HEK293 (cell line): ENCODE data around the gene C3AR1.

ENCODE experiments used
- CTCF ChIA-PET: fragments of 350-600 bp; formaldehyde crosslinking; extraction: SDS; loops from one replicate; lab custom pipeline; 2021; ENCODE audit warnings: antibody characterized with exemption; lab: Yijun Ruan, JAX
- POLR2A ChIA-PET: fragments of 300-600 bp; formaldehyde crosslinking; extraction: SDS; loops from one replicate; lab custom pipeline; 2020; ENCODE audit warnings: antibody characterized with exemption, inconsistent platforms; lab: Yijun Ruan, JAX
- H3K27ac ChIP-seq: fragments of 200-500 bp; sonication (Bioruptor generic); 2 replicates; pipeline ENCODE4 v1.5.1; 2014; ENCODE audit warnings: low read depth, low read length, control low read depth, inconsistent platforms; ENCODE audit errors: extremely low read depth
- H3K36me3 ChIP-seq, 2 experiments: fragments of 200-500 bp in 1 of 2; sonication (Bioruptor generic) in 1 of 2; 1 replicate in 1 of 2; 2 replicates in 1 of 2; pipeline ENCODE4 v1.5.1; 2014 to 2017; ENCODE audit warnings: inconsistent platforms in 2 of 2, low read length in 2 of 2; ENCODE audit not compliant: control insufficient read depth in 2 of 2, insufficient read depth in 1 of 2
- H3K4me1 ChIP-seq: fragments of 200-500 bp; sonication (Bioruptor generic); 2 replicates; pipeline ENCODE4 v1.5.1; 2014; ENCODE audit warnings: mild to moderate bottlenecking, low read length, inconsistent platforms; ENCODE audit not compliant: control insufficient read depth, insufficient read depth
- H3K4me3 ChIP-seq: 2 replicates; pipeline ENCODE4 v1.5.1; 2011; ENCODE audit warnings: low read depth, mild to moderate bottlenecking, control low read depth, low read length, moderate library complexity
- H3K9me3 ChIP-seq: fragments of 200-500 bp; sonication (Bioruptor generic); 2 replicates; pipeline ENCODE4 v1.5.1; 2014; ENCODE audit warnings: low read depth, low read length, inconsistent platforms; ENCODE audit not compliant: control insufficient read depth, insufficient read depth
- HOXA7 ChIP-seq: sonication (generic); formaldehyde crosslinking; IDR thresholded peaks from 2 replicates; pipeline ENCODE4 v1.8.1; 2022; ENCODE audit warnings: missing genetic modification reagents, borderline replicate concordance
- IKZF3 ChIP-seq: fragments of 450-650 bp; IDR thresholded peaks from 2 replicates; pipeline ENCODE4 v1.5.0; 2018; ENCODE audit warnings: missing biosample characterization, mild to moderate bottlenecking, missing genetic modification characterization, moderate library complexity
- MZF1 ChIP-seq: fragments of 450-650 bp; formaldehyde crosslinking; IDR thresholded peaks from 2 replicates; pipeline ENCODE4 v1.5.1; 2017; ENCODE audit warnings: missing biosample characterization, missing genetic modification characterization, borderline replicate concordance
- PRDM10 ChIP-seq: fragments of 450-650 bp; formaldehyde crosslinking; IDR thresholded peaks from 2 replicates; pipeline ENCODE4 v1.5.1; 2016; ENCODE audit warnings: missing biosample characterization, missing genetic modification characterization
- SP7 ChIP-seq: fragments of 450-650 bp; formaldehyde crosslinking; IDR thresholded peaks from 2 replicates; pipeline ENCODE4 v1.5.1; 2016; ENCODE audit warnings: missing biosample characterization, missing genetic modification characterization
- TCF7L2 ChIP-seq: IDR thresholded peaks from 2 replicates; pipeline ENCODE4 v1.6.1; 2011; ENCODE audit warnings: low read depth, mild to moderate bottlenecking, inconsistent platforms, low read length, moderate library complexity, borderline replicate concordance
- ZNF10 ChIP-seq: fragments of 450-650 bp; formaldehyde crosslinking; IDR thresholded peaks from 2 replicates; pipeline ENCODE4 v1.5.1; 2017; ENCODE audit warnings: missing biosample characterization, missing genetic modification characterization
- ZNF175 ChIP-seq: fragments of 450-650 bp; formaldehyde crosslinking; IDR thresholded peaks from 2 replicates; pipeline ENCODE4 v1.5.1; 2016; ENCODE audit warnings: missing biosample characterization, missing genetic modification characterization
- ZNF302 ChIP-seq: fragments of 450-650 bp; formaldehyde crosslinking; IDR thresholded peaks from 2 replicates; pipeline ENCODE4 v1.5.1; 2016; ENCODE audit warnings: missing biosample characterization, missing genetic modification characterization, low read depth
- ZNF362 ChIP-seq: fragments of 450-650 bp; formaldehyde crosslinking; IDR thresholded peaks from 2 replicates; pipeline ENCODE4 v1.5.1; 2016; ENCODE audit warnings: missing biosample characterization, missing genetic modification characterization
- ZNF366 ChIP-seq: fragments of 450-650 bp; formaldehyde crosslinking; conservative IDR thresholded peaks from 2 replicates; pipeline ENCODE4 v1.5.1; 2016; ENCODE audit warnings: missing biosample characterization, missing genetic modification characterization
- ZNF514 ChIP-seq: fragments of 450-650 bp; formaldehyde crosslinking; IDR thresholded peaks from 2 replicates; pipeline ENCODE4 v1.5.1; 2016; ENCODE audit warnings: missing biosample characterization, missing genetic modification characterization
- ZNF558 ChIP-seq: fragments of 450-650 bp; formaldehyde crosslinking; IDR thresholded peaks from 2 replicates; pipeline ENCODE4 v1.5.1; 2016; ENCODE audit warnings: missing biosample characterization, missing genetic modification characterization
- ZNF600 ChIP-seq: fragments of 450-650 bp; formaldehyde crosslinking; IDR thresholded peaks from 2 replicates; pipeline ENCODE4 v1.5.1; 2016; ENCODE audit warnings: missing biosample characterization, missing genetic modification characterization
- ZNF639 ChIP-seq: fragments of 450-650 bp; formaldehyde crosslinking; IDR thresholded peaks from 2 replicates; pipeline ENCODE4 v1.5.1; 2016; ENCODE audit warnings: missing biosample characterization, missing genetic modification characterization
- ZNF654 ChIP-seq: fragments of 450-650 bp; formaldehyde crosslinking; IDR thresholded peaks from 2 replicates; pipeline ENCODE4 v1.5.1; 2016; ENCODE audit warnings: low read depth, missing biosample characterization, missing genetic modification characterization
- ZNF777 ChIP-seq: fragments of 450-650 bp; formaldehyde crosslinking; IDR thresholded peaks from 2 replicates; pipeline ENCODE4 v1.5.1; 2017; ENCODE audit warnings: missing biosample characterization, missing genetic modification characterization, borderline replicate concordance
- ZNF843 ChIP-seq: fragments of 450-650 bp; formaldehyde crosslinking; IDR thresholded peaks from 2 replicates; pipeline ENCODE4 v1.5.1; 2016; ENCODE audit warnings: missing biosample characterization, missing genetic modification characterization
- ZXDB ChIP-seq: fragments of 450-650 bp; formaldehyde crosslinking; IDR thresholded peaks from 2 replicates; pipeline ENCODE4 v1.5.1; 2016; ENCODE audit warnings: missing biosample characterization, missing genetic modification characterization
- TF ChIP-seq, protein P1 (sequence below): fragments of 450-650 bp; formaldehyde crosslinking; IDR thresholded peaks from 2 replicates; pipeline ENCODE4 v1.5.1; 2016; ENCODE audit warnings: missing biosample characterization, missing genetic modification characterization

C3AR1 gene

DNA sequence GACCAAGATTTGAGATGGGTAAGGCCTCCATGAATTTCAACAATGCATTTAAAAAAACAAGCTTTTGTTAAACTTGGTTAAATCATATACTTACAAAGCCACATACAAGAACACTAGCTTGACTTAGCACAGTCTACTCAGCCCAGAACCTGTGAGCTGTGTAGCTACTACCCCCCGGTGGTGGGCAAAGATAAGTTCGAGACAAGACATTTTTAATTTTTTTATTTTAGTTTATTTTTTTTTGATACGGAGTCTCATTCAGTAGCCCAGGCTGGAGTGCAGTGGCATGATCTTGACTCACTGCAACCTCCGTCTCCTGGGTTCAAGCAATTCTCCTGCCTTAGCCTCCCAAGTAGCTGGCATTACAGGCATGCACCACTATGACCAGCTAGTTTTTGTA lies 12.2 kb upstream of the C3AR1 start:
- H3K27ac ChIP-seq = no peak overlapping the region
- H3K4me1 ChIP-seq = peaks cover 14% of the 10 kb centered on the region
- POLR2A ChIA-PET = interaction anchor here (1.3 to 1.4 kb wide), 2 partner anchors 51 to 145 kb away, joined by 6 read pairs; no protein-coding TSS in a partner anchor
- CTCF ChIA-PET = interaction anchor here (0.6 to 5.4 kb wide), 28 partner anchors 8 to 564 kb away, joined by 3 to 92 read pairs (median 5); partner anchors contain the start of genes C3AR1 and SLC2A3
- H3K9me3 ChIP-seq = no peaks in the 10 kb centered on the region
- H3K4me3 ChIP-seq = no peak overlapping the region
- peak; percentile 63 for TF ChIP-seq ZNF654 (tag by site-specific recombination)
- peak; percentile 86 for TF ChIP-seq ZNF362
- no peak for TF ChIP-seq TCF7L2
- TF ChIP-seq ZNF302 = no peak
- TF ChIP-seq ZNF600 (tag by site-specific recombination) = no peak
- TF ChIP-seq, protein P1, sequence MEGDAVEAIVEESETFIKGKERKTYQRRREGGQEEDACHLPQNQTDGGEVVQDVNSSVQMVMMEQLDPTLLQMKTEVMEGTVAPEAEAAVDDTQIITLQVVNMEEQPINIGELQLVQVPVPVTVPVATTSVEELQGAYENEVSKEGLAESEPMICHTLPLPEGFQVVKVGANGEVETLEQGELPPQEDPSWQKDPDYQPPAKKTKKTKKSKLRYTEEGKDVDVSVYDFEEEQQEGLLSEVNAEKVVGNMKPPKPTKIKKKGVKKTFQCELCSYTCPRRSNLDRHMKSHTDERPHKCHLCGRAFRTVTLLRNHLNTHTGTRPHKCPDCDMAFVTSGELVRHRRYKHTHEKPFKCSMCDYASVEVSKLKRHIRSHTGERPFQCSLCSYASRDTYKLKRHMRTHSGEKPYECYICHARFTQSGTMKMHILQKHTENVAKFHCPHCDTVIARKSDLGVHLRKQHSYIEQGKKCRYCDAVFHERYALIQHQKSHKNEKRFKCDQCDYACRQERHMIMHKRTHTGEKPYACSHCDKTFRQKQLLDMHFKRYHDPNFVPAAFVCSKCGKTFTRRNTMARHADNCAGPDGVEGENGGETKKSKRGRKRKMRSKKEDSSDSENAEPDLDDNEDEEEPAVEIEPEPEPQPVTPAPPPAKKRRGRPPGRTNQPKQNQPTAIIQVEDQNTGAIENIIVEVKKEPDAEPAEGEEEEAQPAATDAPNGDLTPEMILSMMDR (tag by site-specific recombination) = peak; percentile 69
- TF ChIP-seq ZNF777 (tag by site-specific recombination) = no peak
- no peak for TF ChIP-seq MZF1 (tag by site-specific recombination)
- H3K36me3 ChIP-seq = no peaks in the 10 kb centered on the region

DNA sequence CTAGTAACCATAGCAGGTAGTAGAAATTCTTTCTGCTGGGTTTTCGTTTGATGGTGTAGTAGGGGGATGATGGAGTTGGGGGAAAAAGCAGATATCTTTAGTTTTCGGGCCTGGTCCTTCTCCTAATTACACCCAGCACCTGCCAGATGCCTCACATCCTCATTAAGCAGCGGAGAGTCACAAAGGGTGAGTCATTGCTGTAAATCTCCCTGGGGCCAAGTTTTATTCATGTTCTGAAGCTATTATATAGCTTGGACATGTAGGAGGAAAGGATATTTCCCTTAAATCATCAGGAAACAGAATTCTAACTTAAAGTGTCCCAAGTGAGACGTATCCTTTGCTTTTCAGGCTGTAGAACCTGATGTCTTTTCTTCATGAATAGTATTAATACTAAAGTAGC lies 11.0 kb upstream of the C3AR1 start:
- H3K9me3 ChIP-seq = no peaks in the 10 kb centered on the region
- peaks cover 14% of the 10 kb centered on the region for H3K4me1 ChIP-seq
- CTCF ChIA-PET = interaction anchor here (1.0 to 5.4 kb wide), 11 partner anchors 11 to 222 kb away, joined by 3 to 92 read pairs (median 6); partner anchors contain the start of gene C3AR1
- POLR2A ChIA-PET = interaction anchor here (0.5 to 1.3 kb wide), 3 partner anchors 11 to 144 kb away, joined by 3 to 6 read pairs (median 4); partner anchors contain the start of gene C3AR1
- no peaks in the 10 kb centered on the region for H3K36me3 ChIP-seq
- no peak overlapping the region for H3K27ac ChIP-seq
- H3K4me3 ChIP-seq = no peak overlapping the region
- TF ChIP-seq ZXDB (0 out of 2 replicates have a peak, but pooled peaks have one; percentile 16), PRDM10 (tag by site-specific recombination) (no peak), ZNF366 (tag by site-specific recombination) (peak; percentile 83), ZNF514 (tag by site-specific recombination) (no peak), ZNF639 (0 out of 2 replicates have a peak, but pooled peaks have one; percentile 59), SP7 (tag by site-specific recombination) (peak; percentile 74), ZNF843 (tag by site-specific recombination) (peak; percentile 30; the same call in 1 of the 2 replicates), IKZF3 (tag by site-specific recombination) (peak; percentile 50; the same call in 1 of the 2 replicates), ZNF558 (peak; percentile 59; the same call in 1 of the 2 replicates), ZNF10 (tag by site-specific recombination) (peak; percentile 87), ZNF175 (no peak), HOXA7 (CRISPR knock-in tag) (no peak)
- TF ChIP-seq, protein P1 (tag by site-specific recombination) = no peak
